B cell (primary cell): Measurements from ENCODE around the gene BCL2.

ENCODE experiments used
- EZH2 ChIP-seq: IDR thresholded peaks from 2 replicates; pipeline ENCODE4 v1.6.1; 2012; ENCODE audit warnings: borderline replicate concordance, low read depth, mild to moderate bottlenecking, moderate library complexity, low read length; ENCODE audit not compliant: insufficient read depth, poor library complexity, severe bottlenecking
- TF ChIP-seq, protein P1 (sequence below): fragments of 200-600 bp; IDR thresholded peaks from one replicate; pipeline ENCODE4 v1.8.0; 2022; ENCODE audit warnings: antibody characterized with exemption, mild to moderate bottlenecking

DNA sequence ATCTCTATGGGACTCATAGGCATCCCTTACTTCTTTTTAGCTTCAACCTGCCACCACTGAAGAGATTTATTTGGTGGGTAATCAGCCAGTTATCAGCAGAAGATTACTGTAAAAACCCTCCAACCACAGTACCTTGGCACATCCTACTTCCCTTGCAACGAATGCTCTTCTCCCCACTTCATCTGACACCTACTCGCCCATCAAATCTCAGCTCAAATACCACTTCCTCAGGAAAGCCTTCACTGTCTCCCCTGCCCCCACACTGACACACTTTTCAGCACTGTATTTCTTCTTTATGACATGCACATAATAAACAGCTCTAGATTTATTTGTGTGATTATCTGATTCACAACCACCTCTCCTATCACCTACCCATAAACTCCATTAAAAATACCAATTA, 44.4 kb upstream of the BCL2 start:
- TF ChIP-seq, protein P1, sequence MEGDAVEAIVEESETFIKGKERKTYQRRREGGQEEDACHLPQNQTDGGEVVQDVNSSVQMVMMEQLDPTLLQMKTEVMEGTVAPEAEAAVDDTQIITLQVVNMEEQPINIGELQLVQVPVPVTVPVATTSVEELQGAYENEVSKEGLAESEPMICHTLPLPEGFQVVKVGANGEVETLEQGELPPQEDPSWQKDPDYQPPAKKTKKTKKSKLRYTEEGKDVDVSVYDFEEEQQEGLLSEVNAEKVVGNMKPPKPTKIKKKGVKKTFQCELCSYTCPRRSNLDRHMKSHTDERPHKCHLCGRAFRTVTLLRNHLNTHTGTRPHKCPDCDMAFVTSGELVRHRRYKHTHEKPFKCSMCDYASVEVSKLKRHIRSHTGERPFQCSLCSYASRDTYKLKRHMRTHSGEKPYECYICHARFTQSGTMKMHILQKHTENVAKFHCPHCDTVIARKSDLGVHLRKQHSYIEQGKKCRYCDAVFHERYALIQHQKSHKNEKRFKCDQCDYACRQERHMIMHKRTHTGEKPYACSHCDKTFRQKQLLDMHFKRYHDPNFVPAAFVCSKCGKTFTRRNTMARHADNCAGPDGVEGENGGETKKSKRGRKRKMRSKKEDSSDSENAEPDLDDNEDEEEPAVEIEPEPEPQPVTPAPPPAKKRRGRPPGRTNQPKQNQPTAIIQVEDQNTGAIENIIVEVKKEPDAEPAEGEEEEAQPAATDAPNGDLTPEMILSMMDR: no peak
- TF ChIP-seq EZH2: no peak
